B cell (primary cell): ENCODE measurements around the gene HOXD3. TPM values are rescaled to one million over a fixed set of nuclear protein-coding genes. Genes with fewer than 3 reads are reported as not detected.

Experiments
- ATAC-seq: fragments of 200-7000 bp; cut with Tn5 transposase; one replicate; pipeline ENCODE4 v1.10.0; 2021; ENCODE audit warnings: low read depth, mild to moderate bottlenecking, moderate number of reproducible peaks, moderate library complexity
- CTCF ChIA-PET: fragments of 350-600 bp; sonication (Branson Sonifier 250); formaldehyde crosslinking; loops from one replicate; lab custom pipeline; 2021; ENCODE audit warnings: antibody characterized with exemption, inconsistent platforms; lab: Charles Lee
- POLR2A ChIA-PET: fragments of 350-600 bp; sonication (Branson Sonifier 250); formaldehyde crosslinking; loops from one replicate; lab custom pipeline; 2021; ENCODE audit warnings: antibody characterized with exemption; lab: Charles Lee
- DNase-seq: peaks from one replicate; pipeline ENCODE4 v3.0.0; 2013
- H2AFZ ChIP-seq: 2 replicates; pipeline ENCODE4 v1.6.1; 2012; ENCODE audit warnings: mild to moderate bottlenecking, low read depth, low read length; ENCODE audit not compliant: insufficient read depth, poor library complexity, severe bottlenecking
- H3K27ac ChIP-seq, 2 donors: 1 replicate in 1 of 2; 2 replicates in 1 of 2; pipeline ENCODE4 v1.5.1; 2012 to 2013; ENCODE audit warnings: low read length in 2 of 2, mild to moderate bottlenecking in 2 of 2, moderate library complexity in 1 of 2
- H3K27me3 ChIP-seq, 4 experiments: fragments of 200-600 bp in 1 of 4; sonication (generic) in 1 of 4; replicated peaks in 1 of 4; 1 replicate in 2 of 4; 2 replicates in 2 of 4; pipeline versions ENCODE4 v1.6.1 to v1.7.0; 2013 to 2016; ENCODE audit warnings: low read length in 3 of 4, mild to moderate bottlenecking in 2 of 4, mixed read lengths in 1 of 4, moderate library complexity in 1 of 4; ENCODE audit not compliant: insufficient read depth in 4 of 4, control insufficient read depth in 3 of 4; ENCODE audit errors: control extremely low read depth in 1 of 4
- H3K36me3 ChIP-seq, 2 experiments: replicated peaks in 1 of 2; 1 replicate in 1 of 2; 2 replicates in 1 of 2; pipeline versions ENCODE4 v1.6.1 to v1.7.1; 2013; ENCODE audit warnings: low read length in 1 of 2; ENCODE audit not compliant: insufficient read depth in 2 of 2, control insufficient read depth in 1 of 2; ENCODE audit errors: control extremely low read depth in 1 of 2, extremely low read depth in 1 of 2
- H3K4me1 ChIP-seq, 2 donors: fragments of 200-600 bp in 1 of 2; sonication (generic) in 1 of 2; 1 replicate in 1 of 2; 2 replicates in 1 of 2; pipeline versions ENCODE4 v1.5.1 to v1.6.1; 2013 to 2017; ENCODE audit warnings: low read length in 2 of 2; ENCODE audit not compliant: control insufficient read depth in 2 of 2, insufficient read depth in 2 of 2
- H3K4me2 ChIP-seq: replicated peaks from 2 replicates; pipeline ENCODE3; 2012; ENCODE audit warnings: mild to moderate bottlenecking, low read depth, low read length; ENCODE audit not compliant: poor library complexity, severe bottlenecking
- H3K4me3 ChIP-seq, 5 experiments: fragments of 200-600 bp in 1 of 5; sonication (generic) in 1 of 5; 1 replicate in 3 of 5; 2 replicates in 2 of 5; pipeline versions ENCODE4 v1.5.1 to v1.7.0; 2011 to 2016; ENCODE audit warnings: low read length in 4 of 5, mild to moderate bottlenecking in 4 of 5, low read depth in 2 of 5, control low read depth in 1 of 5, moderate library complexity in 1 of 5; ENCODE audit not compliant: insufficient read depth in 1 of 5; ENCODE audit errors: control extremely low read depth in 1 of 5, extremely low read depth in 1 of 5
- H3K79me2 ChIP-seq: fragments of 200-600 bp; sonication (generic); one replicate; pipeline ENCODE4 v1.6.0; 2016; ENCODE audit warnings: low read length; ENCODE audit not compliant: control insufficient read depth, insufficient read depth
- H3K9ac ChIP-seq: fragments of 200-600 bp; sonication (generic); 2 replicates; pipeline ENCODE4 v1.6.1; 2017; ENCODE audit warnings: mild to moderate bottlenecking, low read length, moderate library complexity
- H3K9me3 ChIP-seq, 3 donors: one replicate each; pipeline versions ENCODE4 v1.6.1 to v1.7.1; 2013; ENCODE audit warnings: low read length in 2 of 3; ENCODE audit not compliant: control insufficient read depth in 2 of 3, insufficient read depth in 1 of 3; ENCODE audit errors: control extremely low read depth in 1 of 3
- H4K20me1 ChIP-seq: 2 replicates; pipeline ENCODE4 v1.6.0; 2012; ENCODE audit warnings: mild to moderate bottlenecking, low read length; ENCODE audit not compliant: insufficient read depth, control insufficient read depth, poor library complexity, severe bottlenecking
- H3K27ac Mint-ChIP-seq: one replicate; pipeline ENCODE4 v1.8.0; 2021; ENCODE audit warnings: mixed read lengths
- H3K27me3 Mint-ChIP-seq: one replicate; pipeline ENCODE4 v1.8.0; 2021; ENCODE audit warnings: mixed read lengths
- H3K4me1 Mint-ChIP-seq: one replicate; pipeline ENCODE4 v1.8.0; 2021; ENCODE audit warnings: mixed read lengths
- H3K4me3 Mint-ChIP-seq: one replicate; pipeline ENCODE4 v1.8.0; 2021; ENCODE audit warnings: mixed read lengths
- H3K9me3 Mint-ChIP-seq: one replicate; pipeline ENCODE4 v1.8.0; 2022; ENCODE audit warnings: mixed read lengths; ENCODE audit not compliant: insufficient read depth
- EZH2 ChIP-seq: IDR thresholded peaks from 2 replicates; pipeline ENCODE4 v1.6.1; 2012; ENCODE audit warnings: borderline replicate concordance, low read depth, mild to moderate bottlenecking, moderate library complexity, low read length; ENCODE audit not compliant: insufficient read depth, poor library complexity, severe bottlenecking
- WGBS: methylation state at CpG from one replicate; pipeline ENCODE4 v1.1.5; 2013; ENCODE audit warnings: missing lambda C conversion rate; ENCODE audit not compliant: insufficient coverage; 5-methylcytosine and 5-hydroxymethylcytosine counted together
- intact Hi-C: fragments of 100-400 bp; cut with micrococcal nuclease; formaldehyde crosslinking; loops from one replicate; pipeline ENCODE4 v1.10.0; 2022
- polyA plus RNA-seq: library from polyadenylated mRNA; depleted of rRNA; stranded (reverse); fragments of >200 nt; gene quantifications from 2 replicates; pipeline ENCODE4 v1.2.3, GENCODE V29; 2012
- total RNA-seq, 2 donors: library from RNA; stranded (reverse); fragments of 120-200 nt in 1 of 2; gene quantifications; 1 replicate in 1 of 2; 2 replicates in 1 of 2; pipeline versions ENCODE4 v1.2.3 to v1.2.4, GENCODE V29; 2013 to 2022
- TF ChIP-seq, protein P1 (sequence below): fragments of 200-600 bp; IDR thresholded peaks from one replicate; pipeline ENCODE4 v1.8.0; 2022; ENCODE audit warnings: antibody characterized with exemption, mild to moderate bottlenecking

The HOXD3 gene
- total and polyA plus RNA-seq, 2 donors (not counting 1 experiment from before 2014, with no cell fraction given): not detected

DNA sequence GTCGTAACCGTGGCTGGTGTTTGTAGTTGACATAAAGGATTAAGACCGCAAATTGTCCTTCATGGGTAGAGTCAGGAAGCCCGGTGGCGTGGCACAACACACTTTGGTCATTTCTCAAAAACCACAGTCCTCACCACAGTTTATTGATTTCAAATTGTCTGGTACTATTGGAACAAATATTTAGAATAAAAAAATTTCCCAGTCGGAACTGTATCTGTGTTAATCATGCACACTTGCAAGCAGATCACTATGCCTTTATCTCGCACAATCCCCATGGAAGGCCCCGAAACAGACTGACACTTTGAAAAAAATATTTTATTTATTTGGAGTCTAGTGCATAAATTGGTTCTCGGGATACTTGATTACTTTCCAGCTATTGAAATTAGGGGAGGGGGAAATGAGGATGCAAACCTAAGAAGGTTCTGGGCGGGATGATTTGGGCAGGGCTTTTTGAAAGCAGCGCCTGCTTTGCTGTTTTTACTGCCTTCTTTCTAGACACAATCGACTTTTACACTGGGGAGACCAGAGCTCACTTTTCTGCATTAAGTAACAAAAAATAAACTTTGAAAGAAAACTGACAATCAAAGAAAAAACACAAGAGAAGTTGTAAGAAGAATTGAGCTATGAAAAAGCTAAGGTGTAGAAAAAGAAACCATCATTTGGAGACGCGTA lies 15.9 kb downstream of the HOXD3 start:
- H3K4me2 ChIP-seq: no peak overlapping the region
- Mint-ChIP-seq H3K4me1 (peaks cover 5% of the 10 kb centered on the region), H3K4me3 (no peak overlapping the region), H3K9me3 (no peaks in the 10 kb centered on the region), H3K27ac (no peak overlapping the region), H3K27me3 (peaks cover 71% of the 10 kb centered on the region)
- POLR2A ChIA-PET: no interaction called here
- H3K4me3 ChIP-seq: no peak overlapping the region
- H3K27ac ChIP-seq: no peak overlapping the region
- H3K36me3 ChIP-seq: no peaks in the 10 kb centered on the region
- TF ChIP-seq, protein P1, sequence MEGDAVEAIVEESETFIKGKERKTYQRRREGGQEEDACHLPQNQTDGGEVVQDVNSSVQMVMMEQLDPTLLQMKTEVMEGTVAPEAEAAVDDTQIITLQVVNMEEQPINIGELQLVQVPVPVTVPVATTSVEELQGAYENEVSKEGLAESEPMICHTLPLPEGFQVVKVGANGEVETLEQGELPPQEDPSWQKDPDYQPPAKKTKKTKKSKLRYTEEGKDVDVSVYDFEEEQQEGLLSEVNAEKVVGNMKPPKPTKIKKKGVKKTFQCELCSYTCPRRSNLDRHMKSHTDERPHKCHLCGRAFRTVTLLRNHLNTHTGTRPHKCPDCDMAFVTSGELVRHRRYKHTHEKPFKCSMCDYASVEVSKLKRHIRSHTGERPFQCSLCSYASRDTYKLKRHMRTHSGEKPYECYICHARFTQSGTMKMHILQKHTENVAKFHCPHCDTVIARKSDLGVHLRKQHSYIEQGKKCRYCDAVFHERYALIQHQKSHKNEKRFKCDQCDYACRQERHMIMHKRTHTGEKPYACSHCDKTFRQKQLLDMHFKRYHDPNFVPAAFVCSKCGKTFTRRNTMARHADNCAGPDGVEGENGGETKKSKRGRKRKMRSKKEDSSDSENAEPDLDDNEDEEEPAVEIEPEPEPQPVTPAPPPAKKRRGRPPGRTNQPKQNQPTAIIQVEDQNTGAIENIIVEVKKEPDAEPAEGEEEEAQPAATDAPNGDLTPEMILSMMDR: no peak
- TF ChIP-seq EZH2: no peak
- CTCF ChIA-PET: no interaction called here
- DNase-seq: no peak
- H3K79me2 ChIP-seq: no peaks in the 10 kb centered on the region
- H3K9ac ChIP-seq: no peak overlapping the region
- no peak for ATAC-seq
- 24% methylated on average over 5 of the region's 14 CpGs for WGBS
- intact Hi-C loops: no loop called here
- H4K20me1 ChIP-seq: no peaks in the 10 kb centered on the region
- peaks cover 0 to 83% (median 51%) of the 10 kb centered on the region in 4 experiments for H3K27me3 ChIP-seq
- H3K9me3 ChIP-seq: peaks cover 0 to 32% (median 0%) of the 10 kb centered on the region in 3 donors
- no peak overlapping the region for H2AFZ ChIP-seq
- peaks cover 4 to 6% of the 10 kb centered on the region in 2 donors for H3K4me1 ChIP-seq
